ENCODE data around the gene TBC1D2. TPM values are rescaled to one million over a fixed set of nuclear protein-coding genes. Genes with fewer than 3 reads are reported as not detected.

Gene TBC1D2
- total RNA-seq, 1 donor from 2014 or later: 54.0 TPM

GRCh38 chr9:98203153-98203552, 52.3 kb downstream of the TBC1D2 start:
- Histone ChIP-seq H3K4me3 (ENCODE audit: low read depth, low read length) (no peak overlapping the region), H3K36me3 (ENCODE audit: control insufficient read depth, insufficient read depth, low read length) (peaks cover 46% of the 10 kb centered on the region), H3K27me3 (ENCODE audit: control insufficient read depth, insufficient read depth, low read length) (no peaks in the 10 kb centered on the region)
- no peak for TF ChIP-seq CTCF (IDR thresholded peaks at IDR 0.05; ENCODE audit: insufficient read depth, low read length, severe bottlenecking)
- FAIRE-seq (no peak), DNase-seq (ENCODE audit: low read depth) (no peak)

DNA sequence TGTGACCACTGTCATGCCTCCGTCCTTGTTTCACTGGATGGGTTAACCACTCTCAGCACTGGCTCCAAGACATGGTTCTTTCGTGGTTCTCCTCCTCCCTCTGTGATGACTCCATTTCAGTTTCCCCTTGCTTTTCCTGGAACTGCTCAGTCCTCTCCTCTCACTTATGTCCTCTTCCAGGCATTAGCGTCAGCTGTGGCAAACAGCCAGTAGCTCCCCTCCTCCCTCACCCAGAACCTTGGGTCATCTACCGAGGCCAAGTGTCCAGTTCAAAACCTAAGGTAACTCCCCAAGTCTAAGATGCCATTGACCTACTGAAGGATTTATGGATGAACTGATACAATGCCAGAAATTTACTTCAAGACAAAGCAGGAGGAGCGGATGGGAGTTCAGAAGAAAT, 53.2 kb downstream of the TBC1D2 start:
- no peak for TF ChIP-seq CTCF (IDR thresholded peaks at IDR 0.05; ENCODE audit: insufficient read depth, low read length, severe bottlenecking)
- DNase-seq (ENCODE audit: low read depth): no peak

DNA sequence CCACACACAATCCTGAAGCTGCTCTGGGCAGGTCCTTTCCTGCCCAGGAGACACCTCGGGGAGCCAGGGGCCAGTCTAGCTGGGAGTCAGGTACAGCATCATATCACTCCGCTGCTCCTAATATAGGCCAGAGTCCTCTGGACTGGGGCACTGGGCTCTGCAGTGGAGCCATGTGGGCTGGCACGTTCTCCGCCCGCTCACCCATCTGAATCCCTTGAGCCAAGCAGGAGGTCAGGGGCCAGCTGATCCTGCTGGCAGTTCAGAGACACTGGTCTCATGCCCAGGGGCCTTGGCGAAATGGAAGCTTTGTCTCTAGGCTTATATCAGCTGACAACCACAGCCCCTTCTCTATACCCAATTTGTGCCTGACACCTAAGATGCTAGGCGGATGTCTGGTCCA, 53.7 kb downstream of the TBC1D2 start:
- Histone ChIP-seq H3K36me3 (ENCODE audit: control insufficient read depth, insufficient read depth, low read length) (peaks cover 38% of the 10 kb centered on the region), H3K4me3 (ENCODE audit: low read depth, low read length) (no peak overlapping the region), H3K27me3 (ENCODE audit: control insufficient read depth, insufficient read depth, low read length) (no peaks in the 10 kb centered on the region)
- no peak for FAIRE-seq
- no peak for DNase-seq (ENCODE audit: low read depth)
- TF ChIP-seq CTCF (IDR thresholded peaks at IDR 0.05; ENCODE audit: insufficient read depth, low read length, severe bottlenecking): no peak

More for the DNA sequence above, 53.2 kb downstream of the TBC1D2 start:
- no peak overlapping the region for H3K4me3 ChIP-seq (ENCODE audit: low read depth, low read length)
- no peak for FAIRE-seq
- no peaks in the 10 kb centered on the region for H3K27me3 ChIP-seq (ENCODE audit: control insufficient read depth, insufficient read depth, low read length)
- peaks cover 38% of the 10 kb centered on the region for H3K36me3 ChIP-seq (ENCODE audit: control insufficient read depth, insufficient read depth, low read length)

DNA sequence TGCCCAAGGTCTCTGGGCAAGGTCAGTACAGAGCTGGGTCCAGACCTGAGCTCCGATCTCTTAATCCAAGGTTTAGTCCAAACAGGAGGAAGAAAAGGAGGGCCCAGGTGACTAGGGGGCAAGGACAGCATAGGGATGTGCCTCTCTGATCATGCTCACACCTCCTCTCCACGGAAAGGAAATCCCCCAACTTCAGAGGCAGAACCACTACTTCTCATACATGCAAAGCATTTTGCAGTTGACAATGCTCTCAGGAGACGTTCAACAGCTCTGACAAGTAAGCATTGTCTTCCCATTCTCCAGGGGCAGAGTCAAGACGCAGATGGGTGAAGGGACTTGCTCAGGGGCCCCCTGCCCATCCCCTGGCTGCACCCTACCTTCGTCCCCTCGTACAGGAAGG, 54.3 kb downstream of the TBC1D2 start:
- TF ChIP-seq CTCF (IDR thresholded peaks at IDR 0.05; ENCODE audit: insufficient read depth, low read length, severe bottlenecking): no peak
- FAIRE-seq (no peak), DNase-seq (ENCODE audit: low read depth) (no peak)
- H3K36me3 ChIP-seq (ENCODE audit: control insufficient read depth, insufficient read depth, low read length): peaks cover 38% of the 10 kb centered on the region
- no peak overlapping the region for H3K4me3 ChIP-seq (ENCODE audit: low read depth, low read length)
- no peaks in the 10 kb centered on the region for H3K27me3 ChIP-seq (ENCODE audit: control insufficient read depth, insufficient read depth, low read length)

- FAIRE-seq (no peak), DNase-seq (ENCODE audit: low read depth) (no peak)
- Histone ChIP-seq H3K4me3 (ENCODE audit: low read depth, low read length) (no peak overlapping the region), H3K27me3 (ENCODE audit: control insufficient read depth, insufficient read depth, low read length) (no peaks in the 10 kb centered on the region), H3K36me3 (ENCODE audit: control insufficient read depth, insufficient read depth, low read length) (peaks cover 36% of the 10 kb centered on the region)
- no peak for TF ChIP-seq CTCF (IDR thresholded peaks at IDR 0.05; ENCODE audit: insufficient read depth, low read length, severe bottlenecking)
Measured at GRCh38 chr9:98199388-98200033, 55.9 kb downstream of the TBC1D2 start.

GRCh38 chr9:98195671-98196070, 59.8 kb downstream of the TBC1D2 start:
- no peak for FAIRE-seq
- peaks cover 16% of the 10 kb centered on the region for H3K36me3 ChIP-seq (ENCODE audit: control insufficient read depth, insufficient read depth, low read length)
- no peak overlapping the region for H3K4me3 ChIP-seq (ENCODE audit: low read depth, low read length)
- no peaks in the 10 kb centered on the region for H3K27me3 ChIP-seq (ENCODE audit: control insufficient read depth, insufficient read depth, low read length)
- no peak for TF ChIP-seq CTCF (IDR thresholded peaks at IDR 0.05; ENCODE audit: insufficient read depth, low read length, severe bottlenecking)
- no peak for DNase-seq (ENCODE audit: low read depth)
